VCaP (cell line): Measurements from ENCODE around the gene SMAD9.

Source experiments
- H3K27ac ChIP-seq: fragments of 450-650 bp; 2 replicates; pipeline ENCODE4 v1.5.1; 2017
- TF ChIP-seq, protein P1 (sequence below): fragments of 450-650 bp; conservative IDR thresholded peaks from 2 replicates; pipeline ENCODE4 v1.5.1; 2017; ENCODE audit warnings: mild to moderate bottlenecking, moderate library complexity

SMAD9 gene

GRCh38 chr13:36796052-36796451, 124.0 kb downstream of the SMAD9 start:
- H3K27ac ChIP-seq: no peak overlapping the region
- TF ChIP-seq, protein P1, sequence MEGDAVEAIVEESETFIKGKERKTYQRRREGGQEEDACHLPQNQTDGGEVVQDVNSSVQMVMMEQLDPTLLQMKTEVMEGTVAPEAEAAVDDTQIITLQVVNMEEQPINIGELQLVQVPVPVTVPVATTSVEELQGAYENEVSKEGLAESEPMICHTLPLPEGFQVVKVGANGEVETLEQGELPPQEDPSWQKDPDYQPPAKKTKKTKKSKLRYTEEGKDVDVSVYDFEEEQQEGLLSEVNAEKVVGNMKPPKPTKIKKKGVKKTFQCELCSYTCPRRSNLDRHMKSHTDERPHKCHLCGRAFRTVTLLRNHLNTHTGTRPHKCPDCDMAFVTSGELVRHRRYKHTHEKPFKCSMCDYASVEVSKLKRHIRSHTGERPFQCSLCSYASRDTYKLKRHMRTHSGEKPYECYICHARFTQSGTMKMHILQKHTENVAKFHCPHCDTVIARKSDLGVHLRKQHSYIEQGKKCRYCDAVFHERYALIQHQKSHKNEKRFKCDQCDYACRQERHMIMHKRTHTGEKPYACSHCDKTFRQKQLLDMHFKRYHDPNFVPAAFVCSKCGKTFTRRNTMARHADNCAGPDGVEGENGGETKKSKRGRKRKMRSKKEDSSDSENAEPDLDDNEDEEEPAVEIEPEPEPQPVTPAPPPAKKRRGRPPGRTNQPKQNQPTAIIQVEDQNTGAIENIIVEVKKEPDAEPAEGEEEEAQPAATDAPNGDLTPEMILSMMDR: no peak

- TF ChIP-seq, protein P1: no peak
- no peak overlapping the region for H3K27ac ChIP-seq
These were observed 124.6 kb downstream of the SMAD9 start for GRCh38 chr13:36795463-36795862.
